Sigmoid colon (tissue), 4 donors: Measurements from ENCODE around the gene JAG1.

Experiments used
- CTCF ChIP-seq, 4 experiments: fragments of 450-650 bp in 3 of 4; fragments of 200-600 bp in 1 of 4; IDR thresholded peaks; one replicate each; pipeline ENCODE4 v1.5.1; 2016 to 2019; ENCODE audit warnings: antibody characterized with exemption in 4 of 4, mild to moderate bottlenecking in 3 of 4, moderate library complexity in 2 of 4
- EP300 ChIP-seq, 4 donors: sonication (generic); formaldehyde crosslinking; IDR thresholded peaks; one replicate each; pipeline ENCODE4 v1.6.1; 2017; ENCODE audit warnings: antibody characterized with exemption in 4 of 4
- POLR2A ChIP-seq, 2 donors: fragments of 450-650 bp; IDR thresholded peaks; one replicate each; pipeline ENCODE4 v1.6.1; 2016; ENCODE audit warnings: antibody characterized with exemption in 2 of 2, mild to moderate bottlenecking in 2 of 2, moderate library complexity in 2 of 2
- POLR2AphosphoS5 ChIP-seq, 4 donors: sonication (generic); formaldehyde crosslinking; IDR thresholded peaks; one replicate each; pipeline ENCODE4 v1.6.1; 2017; ENCODE audit warnings: antibody characterized with exemption in 4 of 4

GRCh38 chr20:10616212-10616611 lies 57.6 kb downstream of the JAG1 start:
- no peak for TF ChIP-seq POLR2A (IDR thresholded peaks at IDR 0.05)
- no peak for TF ChIP-seq CTCF (IDR thresholded peaks at IDR 0.05)
- no peak for TF ChIP-seq POLR2AphosphoS5 (IDR thresholded peaks at IDR 0.05)
- no peak for TF ChIP-seq EP300 (IDR thresholded peaks at IDR 0.05)
